ENCODE data around the gene POMGNT1.

Gene POMGNT1

DNA sequence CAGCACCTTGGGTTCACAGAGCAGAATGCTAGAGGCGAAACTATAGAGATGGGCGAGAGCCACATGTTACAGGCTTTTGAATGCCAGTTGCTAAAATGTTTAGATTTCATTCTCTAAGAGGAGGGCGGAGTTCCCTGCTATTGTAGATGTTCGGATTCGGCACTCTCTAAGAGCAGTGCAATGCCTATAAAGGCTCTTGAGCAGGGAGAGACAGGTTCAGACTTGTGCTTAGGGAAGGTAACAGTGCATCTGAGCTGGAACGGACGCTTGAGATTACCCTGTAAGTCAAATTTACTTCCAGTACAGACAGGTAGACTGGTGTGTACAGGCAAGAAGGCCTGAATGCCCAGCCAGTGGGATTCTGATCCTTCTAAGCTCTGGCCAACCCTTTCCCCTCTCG lies 20.2 kb upstream of the POMGNT1 start:
- no peak overlapping the region for H3K4me3 ChIP-seq (ENCODE audit: low read length)
- DNase-seq (ENCODE audit: low read depth): no peak
- TF ChIP-seq, protein P1, sequence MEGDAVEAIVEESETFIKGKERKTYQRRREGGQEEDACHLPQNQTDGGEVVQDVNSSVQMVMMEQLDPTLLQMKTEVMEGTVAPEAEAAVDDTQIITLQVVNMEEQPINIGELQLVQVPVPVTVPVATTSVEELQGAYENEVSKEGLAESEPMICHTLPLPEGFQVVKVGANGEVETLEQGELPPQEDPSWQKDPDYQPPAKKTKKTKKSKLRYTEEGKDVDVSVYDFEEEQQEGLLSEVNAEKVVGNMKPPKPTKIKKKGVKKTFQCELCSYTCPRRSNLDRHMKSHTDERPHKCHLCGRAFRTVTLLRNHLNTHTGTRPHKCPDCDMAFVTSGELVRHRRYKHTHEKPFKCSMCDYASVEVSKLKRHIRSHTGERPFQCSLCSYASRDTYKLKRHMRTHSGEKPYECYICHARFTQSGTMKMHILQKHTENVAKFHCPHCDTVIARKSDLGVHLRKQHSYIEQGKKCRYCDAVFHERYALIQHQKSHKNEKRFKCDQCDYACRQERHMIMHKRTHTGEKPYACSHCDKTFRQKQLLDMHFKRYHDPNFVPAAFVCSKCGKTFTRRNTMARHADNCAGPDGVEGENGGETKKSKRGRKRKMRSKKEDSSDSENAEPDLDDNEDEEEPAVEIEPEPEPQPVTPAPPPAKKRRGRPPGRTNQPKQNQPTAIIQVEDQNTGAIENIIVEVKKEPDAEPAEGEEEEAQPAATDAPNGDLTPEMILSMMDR (conservative IDR thresholded peaks at IDR 0.05; ENCODE audit: low read depth, low read length): no peak

DNA sequence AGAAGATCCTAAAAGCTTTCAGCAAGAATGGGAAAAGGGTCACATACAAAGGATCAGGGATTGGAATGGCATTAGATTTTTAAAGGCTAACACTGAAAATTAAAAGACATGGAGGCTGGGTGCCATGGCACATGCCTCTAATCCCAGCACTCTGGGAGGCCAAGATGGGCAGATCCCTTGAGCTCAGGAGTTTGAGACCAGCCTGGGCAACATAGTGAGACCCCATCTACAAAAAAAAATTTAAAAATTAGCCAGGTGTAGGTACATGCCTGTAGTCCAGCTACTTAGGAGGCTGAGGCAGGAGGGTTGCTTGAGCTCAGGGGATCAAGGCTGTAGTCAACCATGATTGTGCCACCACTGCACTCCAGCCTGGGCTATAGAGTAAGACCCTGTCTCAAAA lies 17.3 kb upstream of the POMGNT1 start:
- H3K4me3 ChIP-seq (ENCODE audit: low read length): no peak overlapping the region
- TF ChIP-seq, protein P1 (conservative IDR thresholded peaks at IDR 0.05; ENCODE audit: low read depth, low read length): no peak

DNA sequence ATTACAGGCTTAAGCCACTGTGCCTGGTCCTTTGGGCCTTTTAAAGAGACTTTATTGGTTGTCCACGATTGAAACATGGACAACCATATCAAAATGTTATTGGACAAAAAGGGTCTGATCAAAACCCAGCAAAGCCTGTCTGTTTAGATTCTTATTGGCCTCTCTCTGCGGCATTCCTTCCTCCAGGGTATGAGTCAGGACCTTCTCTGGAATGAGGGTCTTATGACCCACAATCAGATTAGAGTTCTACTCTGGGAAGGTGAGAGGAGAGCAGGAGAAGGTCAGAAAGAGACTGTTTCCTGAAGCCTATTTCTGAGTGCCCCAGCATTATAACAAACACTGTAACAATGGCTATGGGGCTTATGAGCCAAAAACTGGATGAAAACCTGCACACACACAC lies 12.8 kb upstream of the POMGNT1 start:
- H3K4me3 ChIP-seq (ENCODE audit: low read length): no peak overlapping the region
- peak; percentile 74 for DNase-seq (ENCODE audit: low read depth)
- TF ChIP-seq, protein P1 (conservative IDR thresholded peaks at IDR 0.05; ENCODE audit: low read depth, low read length): peak; percentile 35

More for the DNA sequence above, 17.3 kb upstream of the POMGNT1 start:
- DNase-seq (ENCODE audit: low read depth): no peak

DNA sequence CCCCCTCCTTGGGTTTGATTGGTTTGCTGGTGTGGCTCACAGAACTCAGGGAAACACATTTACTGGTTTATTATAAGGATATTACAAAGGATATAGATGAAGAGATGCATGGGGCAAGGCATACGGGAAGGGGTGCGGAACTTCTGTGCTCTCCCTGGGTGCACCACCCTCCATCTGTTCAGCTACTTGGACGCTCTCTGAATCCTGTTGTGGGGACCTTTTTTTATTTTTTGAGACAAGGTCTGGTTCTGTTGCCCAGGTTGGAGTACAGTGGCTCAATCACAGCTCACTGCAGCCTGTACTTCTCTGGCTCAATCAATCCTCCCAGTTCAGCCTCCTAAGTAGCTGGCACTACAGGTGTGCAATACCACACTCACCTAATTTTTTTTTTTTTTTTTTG lies 12.3 kb upstream of the POMGNT1 start:
- TF ChIP-seq, protein P1 (conservative IDR thresholded peaks at IDR 0.05; ENCODE audit: low read depth, low read length): no peak
- H3K4me3 ChIP-seq (ENCODE audit: low read length): no peak overlapping the region
- no peak for DNase-seq (ENCODE audit: low read depth)

DNA sequence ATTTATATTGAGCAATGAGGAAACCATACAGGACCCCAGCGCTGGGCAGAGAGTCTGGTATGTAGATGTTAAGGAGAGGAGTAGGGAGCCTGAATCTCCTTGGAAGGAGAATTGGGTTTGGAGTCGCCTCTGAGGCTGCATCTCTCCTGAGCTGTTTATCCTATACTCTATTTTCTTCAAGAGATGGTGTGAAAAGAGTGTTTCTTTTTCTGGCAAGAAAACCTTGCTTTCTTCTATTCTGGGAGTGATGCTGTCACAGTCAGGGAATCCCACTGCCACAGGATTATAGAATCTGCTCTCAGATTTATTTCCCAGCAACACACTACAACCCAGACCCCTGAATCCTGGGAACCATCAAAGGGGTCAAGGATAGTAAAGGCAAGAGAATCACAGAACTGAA lies 8.2 kb upstream of the POMGNT1 start:
- TF ChIP-seq, protein P1 (conservative IDR thresholded peaks at IDR 0.05; ENCODE audit: low read depth, low read length): no peak
- DNase-seq (ENCODE audit: low read depth): no peak
- H3K4me3 ChIP-seq (ENCODE audit: low read length): no peak overlapping the region

DNA sequence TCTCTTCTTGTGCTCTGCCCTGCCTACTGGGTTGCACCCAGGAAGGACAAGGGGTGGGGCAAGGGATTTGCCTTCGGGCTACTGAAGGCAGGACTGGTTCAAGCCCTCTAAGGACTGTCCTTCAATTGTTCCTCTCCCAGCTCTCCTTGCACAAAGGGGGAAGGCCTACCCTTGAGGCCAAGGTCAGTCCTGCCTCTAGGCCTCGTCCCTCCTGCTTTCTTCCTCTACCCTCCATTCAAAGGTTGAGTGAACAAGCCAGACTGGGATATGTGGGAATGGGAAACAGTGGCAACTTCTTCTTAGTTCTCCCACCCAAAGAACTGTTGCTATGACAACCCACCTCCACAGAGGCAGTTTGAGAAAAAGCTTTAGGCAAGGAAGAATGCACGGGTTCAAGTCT lies 7.6 kb upstream of the POMGNT1 start:
- DNase-seq (ENCODE audit: low read depth): no peak
- TF ChIP-seq, protein P1 (conservative IDR thresholded peaks at IDR 0.05; ENCODE audit: low read depth, low read length): no peak
- no peak overlapping the region for H3K4me3 ChIP-seq (ENCODE audit: low read length)

DNA sequence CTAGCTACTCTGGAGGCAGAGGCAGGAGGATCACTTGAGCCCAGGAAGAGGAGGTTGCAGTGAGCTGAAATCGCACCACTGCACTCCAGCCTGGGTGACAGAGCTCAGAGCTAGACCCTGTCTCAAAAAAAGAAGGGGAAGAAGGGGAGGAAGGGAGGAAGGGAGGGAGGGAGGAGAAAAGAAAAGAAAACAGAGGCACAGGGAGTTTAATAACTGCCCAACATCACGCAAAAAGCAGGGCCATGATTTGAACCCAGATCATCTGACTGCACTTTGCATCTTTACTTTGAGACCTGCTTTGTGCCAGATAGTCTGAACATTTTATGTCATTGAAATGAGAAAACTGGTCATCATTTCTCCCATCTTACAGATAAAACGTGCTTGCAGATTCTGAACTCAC lies 6.9 kb upstream of the POMGNT1 start:
- H3K4me3 ChIP-seq (ENCODE audit: low read length): no peak overlapping the region
- TF ChIP-seq, protein P1 (conservative IDR thresholded peaks at IDR 0.05; ENCODE audit: low read depth, low read length): no peak

More for the DNA sequence above, 6.9 kb upstream of the POMGNT1 start:
- DNase-seq (ENCODE audit: low read depth): no peak
